Body of pancreas (tissue), 4 donors: ENCODE results near the gene RHBDF1.

ENCODE experiments used
- POLR2A ChIP-seq, 3 donors: fragments of 450-650 bp; IDR thresholded peaks; one replicate each; pipeline ENCODE4 v1.6.1; 2016; ENCODE audit warnings: antibody characterized with exemption in 3 of 3, mild to moderate bottlenecking in 2 of 3
- TF ChIP-seq, protein P1 (sequence below), 7 experiments: fragments of 450-650 bp in 4 of 7; fragments of 200-600 bp in 3 of 7; sonication (generic) in 3 of 7; IDR thresholded peaks; one replicate each; pipeline ENCODE4 v1.5.1; 2016 to 2019; ENCODE audit warnings: antibody characterized with exemption in 7 of 7

DNA sequence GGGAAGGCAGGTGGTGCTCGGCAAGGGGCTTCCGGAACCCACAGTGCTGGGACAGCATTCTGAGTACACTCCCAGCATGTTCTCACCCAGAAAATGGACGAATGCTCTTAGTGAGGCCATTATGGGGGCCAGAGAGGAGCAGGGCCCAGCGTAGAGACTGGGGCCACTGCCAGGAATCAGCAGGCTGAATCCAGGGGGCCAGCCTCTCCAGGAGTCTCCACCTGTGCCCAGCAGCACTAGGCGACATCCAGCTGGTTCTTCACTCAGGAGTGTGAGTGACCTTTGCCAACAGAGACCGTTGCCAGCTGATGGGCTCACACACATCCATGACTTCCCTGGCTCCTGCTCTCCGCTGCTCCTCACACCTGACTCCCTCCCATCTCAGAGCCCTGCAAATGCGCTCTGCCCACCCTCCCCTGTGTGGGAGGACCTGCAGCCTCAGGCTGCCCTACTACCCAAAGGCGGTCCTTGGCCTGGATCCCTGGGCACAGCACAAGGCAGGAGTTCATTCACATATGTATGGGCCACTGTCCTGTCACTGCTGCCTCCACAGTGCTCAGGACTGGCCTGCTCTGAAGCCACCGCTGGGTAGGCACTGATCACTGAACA is 5.1 kb downstream of the RHBDF1 start:
- no peak for TF ChIP-seq POLR2A (IDR thresholded peaks at IDR 0.05)
- TF ChIP-seq, protein P1, sequence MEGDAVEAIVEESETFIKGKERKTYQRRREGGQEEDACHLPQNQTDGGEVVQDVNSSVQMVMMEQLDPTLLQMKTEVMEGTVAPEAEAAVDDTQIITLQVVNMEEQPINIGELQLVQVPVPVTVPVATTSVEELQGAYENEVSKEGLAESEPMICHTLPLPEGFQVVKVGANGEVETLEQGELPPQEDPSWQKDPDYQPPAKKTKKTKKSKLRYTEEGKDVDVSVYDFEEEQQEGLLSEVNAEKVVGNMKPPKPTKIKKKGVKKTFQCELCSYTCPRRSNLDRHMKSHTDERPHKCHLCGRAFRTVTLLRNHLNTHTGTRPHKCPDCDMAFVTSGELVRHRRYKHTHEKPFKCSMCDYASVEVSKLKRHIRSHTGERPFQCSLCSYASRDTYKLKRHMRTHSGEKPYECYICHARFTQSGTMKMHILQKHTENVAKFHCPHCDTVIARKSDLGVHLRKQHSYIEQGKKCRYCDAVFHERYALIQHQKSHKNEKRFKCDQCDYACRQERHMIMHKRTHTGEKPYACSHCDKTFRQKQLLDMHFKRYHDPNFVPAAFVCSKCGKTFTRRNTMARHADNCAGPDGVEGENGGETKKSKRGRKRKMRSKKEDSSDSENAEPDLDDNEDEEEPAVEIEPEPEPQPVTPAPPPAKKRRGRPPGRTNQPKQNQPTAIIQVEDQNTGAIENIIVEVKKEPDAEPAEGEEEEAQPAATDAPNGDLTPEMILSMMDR (IDR thresholded peaks at IDR 0.05): no peak
